HCT116 (cell line): ENCODE measurements around the gene VCX3B.
"Not testable (repeated sequence)": the region's sequence is repeated elsewhere in the genome, so short reads cannot be mapped to it uniquely, and the experiment has no call there.

Source experiments
- CBX3 ChIP-seq: IDR thresholded peaks from 2 replicates; pipeline ENCODE4 v1.6.1; 2012; ENCODE audit warnings: low read depth
- CEBPB ChIP-seq: IDR thresholded peaks from 2 replicates; pipeline ENCODE4 v1.6.1; 2012; ENCODE audit warnings: low read depth
- ELF1 ChIP-seq: IDR thresholded peaks from 2 replicates; pipeline ENCODE4 v1.6.1; 2012; ENCODE audit warnings: low read depth, borderline replicate concordance
- EZH2 ChIP-seq: fragments of 200-600 bp; sonication (generic); IDR thresholded peaks from 2 replicates; pipeline ENCODE4 v1.6.1; 2017; ENCODE audit warnings: antibody characterized with exemption, mixed run types
- EZH2phosphoT487 ChIP-seq: fragments of 200-600 bp; IDR thresholded peaks from 2 replicates; pipeline ENCODE4 v1.6.1; 2018; ENCODE audit warnings: antibody characterized with exemption, borderline replicate concordance
- JUND ChIP-seq: IDR thresholded peaks from 2 replicates; pipeline ENCODE4 v1.6.1; 2012
- POLR2A ChIP-seq: IDR thresholded peaks from 2 replicates; pipeline ENCODE4 v1.7.0; 2011; ENCODE audit warnings: borderline replicate concordance; ENCODE audit not compliant: insufficient read depth, insufficient read length; ENCODE audit errors: extremely low read depth
- POLR2AphosphoS5 ChIP-seq: IDR thresholded peaks from 2 replicates; pipeline ENCODE4 v1.6.1; 2011; ENCODE audit warnings: mild to moderate bottlenecking, low read depth, low read length, moderate library complexity
- SIN3A ChIP-seq: IDR thresholded peaks from 2 replicates; pipeline ENCODE4 v1.6.1; 2012; ENCODE audit warnings: low read depth
- SP1 ChIP-seq: IDR thresholded peaks from 2 replicates; pipeline ENCODE4 v1.6.1; 2012; ENCODE audit warnings: low read depth
- TF ChIP-seq, protein P1 (sequence below): IDR thresholded peaks from 2 replicates; pipeline ENCODE4 v1.6.1; 2012
- TF ChIP-seq, protein P2 (sequence below), 3 experiments: fragments of 200-600 bp in 1 of 3; sonication (generic) in 1 of 3; IDR thresholded peaks in 2 of 3; conservative IDR thresholded peaks in 1 of 3; 2 replicates each; pipeline ENCODE4 v1.5.1; 2012 to 2017; ENCODE audit warnings: low read depth in 2 of 3, low read length in 2 of 3, antibody characterized with exemption in 1 of 3, borderline replicate concordance in 1 of 3, control low read depth in 1 of 3, mild to moderate bottlenecking in 1 of 3, mixed read lengths in 1 of 3, mixed run types in 1 of 3, moderate library complexity in 1 of 3; ENCODE audit not compliant: insufficient read depth in 1 of 3
- TF ChIP-seq, protein P3 (sequence below): IDR thresholded peaks from 2 replicates; pipeline ENCODE4 v1.6.1; 2011; ENCODE audit warnings: mild to moderate bottlenecking, low read length, moderate library complexity; ENCODE audit not compliant: insufficient replicate concordance; ENCODE audit errors: extremely low read depth
- TF ChIP-seq, protein P4 (sequence below): IDR thresholded peaks from 2 replicates; pipeline ENCODE4 v1.6.1; 2012; ENCODE audit warnings: low read depth

DNA sequence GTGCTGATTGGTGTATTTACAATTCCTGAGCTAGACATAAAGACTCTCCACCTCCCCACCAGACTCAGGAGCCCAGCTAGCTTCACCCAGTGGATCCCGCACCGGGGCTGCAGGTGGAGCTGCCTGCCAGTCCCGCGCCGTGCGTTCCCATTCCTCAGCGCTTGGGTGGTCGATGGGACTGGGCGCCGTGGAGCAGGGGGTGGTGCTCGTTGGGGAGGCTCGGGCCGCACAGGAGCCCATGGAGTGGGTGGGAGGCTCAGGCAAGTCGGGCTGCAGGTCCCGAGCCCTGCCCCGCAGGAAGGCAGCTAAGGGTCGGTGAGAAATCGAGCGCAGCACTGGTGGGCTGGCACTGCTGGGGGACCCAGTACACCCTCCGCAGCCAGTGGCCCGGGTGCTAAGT lies 12.3 kb upstream of the VCX3B start:
- not testable (repeated sequence) for TF ChIP-seq CEBPB, SIN3A, POLR2A, EZH2phosphoT487, SP1, CBX3, ELF1, JUND, EZH2, POLR2AphosphoS5
- TF ChIP-seq, protein P1, sequence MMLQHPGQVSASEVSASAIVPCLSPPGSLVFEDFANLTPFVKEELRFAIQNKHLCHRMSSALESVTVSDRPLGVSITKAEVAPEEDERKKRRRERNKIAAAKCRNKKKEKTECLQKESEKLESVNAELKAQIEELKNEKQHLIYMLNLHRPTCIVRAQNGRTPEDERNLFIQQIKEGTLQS, result not testable (repeated sequence)
- TF ChIP-seq, protein P2, sequence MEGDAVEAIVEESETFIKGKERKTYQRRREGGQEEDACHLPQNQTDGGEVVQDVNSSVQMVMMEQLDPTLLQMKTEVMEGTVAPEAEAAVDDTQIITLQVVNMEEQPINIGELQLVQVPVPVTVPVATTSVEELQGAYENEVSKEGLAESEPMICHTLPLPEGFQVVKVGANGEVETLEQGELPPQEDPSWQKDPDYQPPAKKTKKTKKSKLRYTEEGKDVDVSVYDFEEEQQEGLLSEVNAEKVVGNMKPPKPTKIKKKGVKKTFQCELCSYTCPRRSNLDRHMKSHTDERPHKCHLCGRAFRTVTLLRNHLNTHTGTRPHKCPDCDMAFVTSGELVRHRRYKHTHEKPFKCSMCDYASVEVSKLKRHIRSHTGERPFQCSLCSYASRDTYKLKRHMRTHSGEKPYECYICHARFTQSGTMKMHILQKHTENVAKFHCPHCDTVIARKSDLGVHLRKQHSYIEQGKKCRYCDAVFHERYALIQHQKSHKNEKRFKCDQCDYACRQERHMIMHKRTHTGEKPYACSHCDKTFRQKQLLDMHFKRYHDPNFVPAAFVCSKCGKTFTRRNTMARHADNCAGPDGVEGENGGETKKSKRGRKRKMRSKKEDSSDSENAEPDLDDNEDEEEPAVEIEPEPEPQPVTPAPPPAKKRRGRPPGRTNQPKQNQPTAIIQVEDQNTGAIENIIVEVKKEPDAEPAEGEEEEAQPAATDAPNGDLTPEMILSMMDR (IDR thresholded peaks at IDR 0.05 in 2 of 3, conservative IDR thresholded peaks at IDR 0.05 in 1 of 3; ENCODE audit: borderline replicate concordance in 1 of 3, insufficient read depth in 1 of 3, low read depth in 2 of 3, low read length in 2 of 3), result not testable (repeated sequence)
- TF ChIP-seq, protein P3, sequence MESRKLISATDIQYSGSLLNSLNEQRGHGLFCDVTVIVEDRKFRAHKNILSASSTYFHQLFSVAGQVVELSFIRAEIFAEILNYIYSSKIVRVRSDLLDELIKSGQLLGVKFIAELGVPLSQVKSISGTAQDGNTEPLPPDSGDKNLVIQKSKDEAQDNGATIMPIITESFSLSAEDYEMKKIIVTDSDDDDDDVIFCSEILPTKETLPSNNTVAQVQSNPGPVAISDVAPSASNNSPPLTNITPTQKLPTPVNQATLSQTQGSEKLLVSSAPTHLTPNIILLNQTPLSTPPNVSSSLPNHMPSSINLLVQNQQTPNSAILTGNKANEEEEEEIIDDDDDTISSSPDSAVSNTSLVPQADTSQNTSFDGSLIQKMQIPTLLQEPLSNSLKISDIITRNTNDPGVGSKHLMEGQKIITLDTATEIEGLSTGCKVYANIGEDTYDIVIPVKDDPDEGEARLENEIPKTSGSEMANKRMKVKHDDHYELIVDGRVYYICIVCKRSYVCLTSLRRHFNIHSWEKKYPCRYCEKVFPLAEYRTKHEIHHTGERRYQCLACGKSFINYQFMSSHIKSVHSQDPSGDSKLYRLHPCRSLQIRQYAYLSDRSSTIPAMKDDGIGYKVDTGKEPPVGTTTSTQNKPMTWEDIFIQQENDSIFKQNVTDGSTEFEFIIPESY, result not testable (repeated sequence)
- TF ChIP-seq, protein P4, sequence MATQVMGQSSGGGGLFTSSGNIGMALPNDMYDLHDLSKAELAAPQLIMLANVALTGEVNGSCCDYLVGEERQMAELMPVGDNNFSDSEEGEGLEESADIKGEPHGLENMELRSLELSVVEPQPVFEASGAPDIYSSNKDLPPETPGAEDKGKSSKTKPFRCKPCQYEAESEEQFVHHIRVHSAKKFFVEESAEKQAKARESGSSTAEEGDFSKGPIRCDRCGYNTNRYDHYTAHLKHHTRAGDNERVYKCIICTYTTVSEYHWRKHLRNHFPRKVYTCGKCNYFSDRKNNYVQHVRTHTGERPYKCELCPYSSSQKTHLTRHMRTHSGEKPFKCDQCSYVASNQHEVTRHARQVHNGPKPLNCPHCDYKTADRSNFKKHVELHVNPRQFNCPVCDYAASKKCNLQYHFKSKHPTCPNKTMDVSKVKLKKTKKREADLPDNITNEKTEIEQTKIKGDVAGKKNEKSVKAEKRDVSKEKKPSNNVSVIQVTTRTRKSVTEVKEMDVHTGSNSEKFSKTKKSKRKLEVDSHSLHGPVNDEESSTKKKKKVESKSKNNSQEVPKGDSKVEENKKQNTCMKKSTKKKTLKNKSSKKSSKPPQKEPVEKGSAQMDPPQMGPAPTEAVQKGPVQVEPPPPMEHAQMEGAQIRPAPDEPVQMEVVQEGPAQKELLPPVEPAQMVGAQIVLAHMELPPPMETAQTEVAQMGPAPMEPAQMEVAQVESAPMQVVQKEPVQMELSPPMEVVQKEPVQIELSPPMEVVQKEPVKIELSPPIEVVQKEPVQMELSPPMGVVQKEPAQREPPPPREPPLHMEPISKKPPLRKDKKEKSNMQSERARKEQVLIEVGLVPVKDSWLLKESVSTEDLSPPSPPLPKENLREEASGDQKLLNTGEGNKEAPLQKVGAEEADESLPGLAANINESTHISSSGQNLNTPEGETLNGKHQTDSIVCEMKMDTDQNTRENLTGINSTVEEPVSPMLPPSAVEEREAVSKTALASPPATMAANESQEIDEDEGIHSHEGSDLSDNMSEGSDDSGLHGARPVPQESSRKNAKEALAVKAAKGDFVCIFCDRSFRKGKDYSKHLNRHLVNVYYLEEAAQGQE, result not testable (repeated sequence)
